Nucleus accumbens (tissue), 56 donors: ENCODE data around the gene SNRNP35.
"Not testable (repeated sequence)": the region's sequence is repeated elsewhere in the genome, so short reads cannot be mapped to it uniquely, and the experiment has no call there.

ENCODE experiments used
- DNase-seq, 56 donors: peaks; one replicate each; lab custom pipeline; 2025; lab: John Stamatoyannopoulos, UW

The SNRNP35 gene

DNA sequence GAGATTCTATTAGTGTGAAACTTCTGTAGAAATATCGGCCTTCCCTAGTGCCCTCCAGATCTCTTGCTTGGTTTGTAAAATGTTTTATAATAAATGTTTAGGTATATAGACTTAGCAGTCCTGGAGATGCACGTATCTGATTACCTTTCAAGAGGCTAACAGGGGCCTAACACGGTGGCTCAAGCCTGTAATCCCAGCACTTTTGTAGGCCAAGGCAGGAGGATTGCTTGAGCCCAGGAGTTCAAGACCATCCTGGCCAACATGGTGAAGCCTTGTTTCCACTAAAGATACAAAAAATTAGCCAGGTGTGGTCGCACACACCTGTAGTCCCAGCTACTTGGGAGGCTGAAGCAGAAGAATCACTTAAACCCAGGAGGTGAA lies 11.6 kb upstream of the SNRNP35 start:
- no peak for DNase-seq

DNA sequence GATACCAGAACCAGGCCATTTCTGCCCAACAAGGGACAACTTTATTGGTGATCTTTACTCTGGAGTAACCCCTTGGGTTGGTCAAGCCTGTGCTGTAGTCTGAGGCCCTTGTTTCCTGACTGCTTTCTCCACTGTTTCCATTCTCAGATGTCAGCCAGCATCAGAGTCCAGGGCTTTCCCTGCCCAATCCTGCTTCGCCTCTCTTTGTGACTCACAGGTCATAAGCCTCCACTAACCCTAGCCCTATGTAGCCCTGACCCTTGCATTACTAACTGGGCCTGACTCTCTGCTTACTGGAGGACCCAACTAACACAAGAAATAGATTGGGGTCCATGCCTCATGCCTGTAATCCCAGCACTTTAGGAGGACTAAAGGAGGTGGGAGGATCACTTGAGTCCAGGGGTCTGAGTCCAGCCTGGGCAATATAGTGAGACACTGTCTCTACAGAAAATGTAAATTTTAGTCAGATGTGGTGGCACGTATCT lies 8.6 kb upstream of the SNRNP35 start:
- no peak for DNase-seq

- no peak for DNase-seq
Observed at GRCh38 chr12:123449856-123450255, 8.1 kb upstream of the SNRNP35 start.

GRCh38 chr12:123450636-123451035 lies 7.3 kb upstream of the SNRNP35 start:
- DNase-seq, result no peak

DNA sequence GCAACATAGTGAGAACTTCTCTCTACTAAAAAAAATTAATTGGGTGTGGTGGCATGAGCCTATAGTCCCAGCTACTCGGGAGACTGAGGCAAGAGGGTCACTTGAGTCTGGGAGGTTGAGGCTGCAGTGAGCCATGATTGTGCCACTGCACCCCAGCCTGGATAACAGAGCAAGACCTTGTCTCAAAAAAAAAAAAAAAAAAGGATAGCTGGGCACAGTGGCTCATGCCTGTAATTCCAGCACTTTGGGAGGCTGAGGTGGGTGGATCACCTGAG lies 5.7 kb upstream of the SNRNP35 start:
- DNase-seq, result not testable (repeated sequence)

GRCh38 chr12:123453165-123453564 lies 4.8 kb upstream of the SNRNP35 start:
- no peak for DNase-seq

- not testable (repeated sequence) for DNase-seq
Observed at GRCh38 chr12:123463174-123463573, 5.2 kb downstream of the SNRNP35 start.

DNA sequence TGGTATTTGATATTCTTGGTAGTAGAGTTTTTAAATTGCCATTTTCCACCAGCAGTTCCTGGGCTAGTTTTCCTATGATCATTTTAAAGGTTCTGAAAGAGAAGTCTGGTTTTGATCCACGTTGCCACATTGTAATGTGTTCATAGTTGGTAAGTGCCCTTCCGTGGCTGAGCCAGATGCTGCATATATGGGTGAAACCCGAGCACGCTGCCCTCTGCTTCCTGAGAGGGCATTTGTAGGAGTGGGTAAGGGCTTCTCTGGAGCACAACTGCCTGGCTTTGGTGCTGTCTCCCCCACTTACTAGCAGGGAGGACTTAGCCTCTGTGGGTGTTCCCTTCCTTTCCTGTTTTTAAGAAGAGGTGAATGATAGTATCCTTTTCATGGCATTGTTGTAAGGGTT lies 7.1 kb downstream of the SNRNP35 start:
- DNase-seq, result no peak

- no peak for DNase-seq
Observed at GRCh38 chr12:123468786-123469185, 10.8 kb downstream of the SNRNP35 start.

DNA sequence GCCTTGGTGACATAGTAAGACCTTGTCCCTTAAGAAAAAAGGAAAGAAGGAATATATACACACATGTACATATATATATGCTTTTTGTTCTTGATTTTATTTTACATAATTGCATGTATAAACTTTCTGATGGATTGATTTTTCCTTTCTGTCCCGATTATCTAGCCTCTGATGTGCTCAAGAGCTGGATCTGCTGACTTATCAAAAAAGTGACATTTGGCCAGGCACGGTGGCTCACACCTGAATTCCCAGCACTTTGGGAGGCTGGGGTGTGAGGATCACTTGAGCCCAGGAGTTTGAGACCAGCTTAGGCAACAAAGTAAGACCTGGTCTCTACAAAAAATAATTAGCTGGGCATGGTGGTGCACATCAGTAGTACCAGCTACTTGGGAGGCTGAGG lies 12.0 kb downstream of the SNRNP35 start:
- DNase-seq, result no peak

DNA sequence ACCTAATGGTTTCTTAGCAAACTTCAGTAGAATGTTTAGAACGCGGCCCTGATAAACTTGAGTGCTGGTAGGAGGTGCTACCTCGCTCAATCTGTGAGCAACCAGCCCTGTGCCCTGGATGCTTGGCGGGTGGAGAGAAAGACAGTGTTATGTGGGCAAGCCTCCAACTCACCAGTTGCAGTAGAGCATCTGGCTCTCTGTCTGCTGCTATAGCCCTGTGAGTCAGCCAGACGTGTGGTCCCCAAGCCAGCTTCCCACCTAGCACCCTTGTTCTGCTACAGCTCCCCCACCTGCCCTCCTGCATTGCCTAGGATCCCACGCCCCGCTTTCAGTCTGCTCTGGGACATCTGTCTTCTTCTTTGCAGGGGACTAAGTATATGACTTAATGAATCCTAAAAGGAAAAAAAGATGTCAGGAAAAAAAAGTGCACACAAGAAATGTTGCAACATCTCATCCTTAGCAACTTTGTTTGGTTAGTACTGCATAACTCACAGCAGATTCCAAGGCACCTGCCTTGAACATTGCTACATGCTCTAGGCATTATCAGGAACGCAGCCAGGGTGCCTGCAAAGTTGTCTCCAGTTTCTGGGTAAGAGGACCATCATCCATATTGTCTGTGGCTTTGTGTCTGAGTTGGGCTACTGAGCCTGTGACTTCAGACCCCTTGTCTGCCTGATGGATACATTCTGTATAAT lies 13.6 kb downstream of the SNRNP35 start:
- no peak for DNase-seq

DNA sequence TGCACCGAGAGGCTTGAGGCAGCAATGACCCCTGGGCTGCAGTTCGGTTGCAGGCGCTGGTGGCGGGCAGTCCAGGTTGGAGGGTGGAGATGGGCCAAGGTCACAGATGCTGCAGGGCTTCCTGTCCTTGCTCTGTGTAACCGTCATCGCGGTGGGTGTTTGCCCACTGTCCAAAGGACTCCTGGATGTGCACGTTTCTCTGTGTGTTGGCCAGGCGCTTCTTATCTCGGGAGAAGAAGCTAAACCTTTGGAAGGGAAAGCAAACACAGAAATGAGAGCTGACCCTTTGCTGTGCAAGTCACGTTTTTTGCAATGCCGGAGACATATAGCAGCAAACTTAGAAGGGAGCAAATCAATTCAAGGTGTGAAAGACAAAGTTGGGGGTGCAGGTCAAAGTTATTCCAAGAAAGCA lies 14.5 kb downstream of the SNRNP35 start:
- DNase-seq, result no peak

DNA sequence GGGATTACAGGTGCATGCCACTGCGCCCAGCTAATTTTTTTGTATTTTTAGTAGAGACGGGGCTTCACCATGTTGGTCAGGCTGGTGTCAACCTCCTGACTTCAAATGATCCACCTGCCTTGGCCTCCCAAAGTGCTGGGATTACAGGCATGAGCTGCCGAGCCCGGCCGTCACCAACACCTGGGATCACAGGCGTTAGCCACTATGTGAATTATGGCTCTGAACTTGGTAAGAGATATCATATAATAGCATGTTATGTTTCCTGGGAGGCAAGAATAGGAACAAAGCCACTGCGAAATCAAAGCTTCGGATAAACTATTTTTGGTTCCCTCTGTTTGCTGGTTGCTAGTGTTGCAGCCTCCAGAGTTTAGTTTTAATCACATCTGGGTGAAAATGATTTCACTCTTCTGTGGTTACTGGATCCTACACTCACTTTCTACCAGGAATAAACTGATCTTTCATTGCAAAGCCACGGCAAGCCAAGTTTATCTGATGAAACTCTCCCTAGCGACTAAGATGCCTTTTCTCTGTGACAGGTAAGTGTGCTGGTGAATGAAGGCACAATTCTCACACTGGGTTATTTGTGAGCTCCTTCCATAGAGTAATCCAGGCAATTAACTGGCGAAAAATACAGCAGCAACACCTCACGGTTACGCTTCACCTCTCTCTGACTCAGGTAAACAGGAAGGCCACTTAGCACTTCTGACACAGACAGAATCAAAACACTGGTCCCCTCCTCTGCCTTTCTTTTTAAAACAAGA lies 16.7 kb downstream of the SNRNP35 start:
- no peak for DNase-seq

GRCh38 chr12:123475246-123475703 lies 17.3 kb downstream of the SNRNP35 start:
- no peak for DNase-seq

DNA sequence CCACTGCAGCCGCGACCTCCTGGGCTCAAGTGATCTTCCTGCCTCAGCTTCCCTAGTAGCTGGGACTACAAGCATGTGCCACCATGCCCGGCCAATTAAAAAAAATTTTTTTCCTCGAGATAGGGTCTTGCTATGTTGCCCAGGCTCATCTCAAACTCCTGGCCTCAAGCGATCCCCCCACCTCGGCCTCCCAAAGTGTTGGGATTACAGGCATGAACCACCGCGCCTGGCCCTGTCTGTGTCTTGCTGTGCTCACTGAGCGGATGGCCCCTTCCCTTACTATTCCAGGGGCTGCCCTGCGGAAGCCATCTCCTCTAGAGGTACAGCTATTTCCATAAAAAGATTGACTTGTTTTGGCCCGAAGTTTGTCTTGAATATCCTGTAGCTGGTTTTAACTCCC lies 20.1 kb downstream of the SNRNP35 start:
- no peak for DNase-seq

- peak in 54 of 56 donors; percentile 31 to 92 (median 77) for DNase-seq
Observed at GRCh38 chr12:123478762-123479161, 20.8 kb downstream of the SNRNP35 start.

GRCh38 chr12:123479442-123480180 lies 21.7 kb downstream of the SNRNP35 start:
- peak in 54 of 56 donors; percentile 49 to 98 (median 90) for DNase-seq

- not testable (repeated sequence) for DNase-seq
Observed at GRCh38 chr12:123481251-123481650, 23.3 kb downstream of the SNRNP35 start.

DNA sequence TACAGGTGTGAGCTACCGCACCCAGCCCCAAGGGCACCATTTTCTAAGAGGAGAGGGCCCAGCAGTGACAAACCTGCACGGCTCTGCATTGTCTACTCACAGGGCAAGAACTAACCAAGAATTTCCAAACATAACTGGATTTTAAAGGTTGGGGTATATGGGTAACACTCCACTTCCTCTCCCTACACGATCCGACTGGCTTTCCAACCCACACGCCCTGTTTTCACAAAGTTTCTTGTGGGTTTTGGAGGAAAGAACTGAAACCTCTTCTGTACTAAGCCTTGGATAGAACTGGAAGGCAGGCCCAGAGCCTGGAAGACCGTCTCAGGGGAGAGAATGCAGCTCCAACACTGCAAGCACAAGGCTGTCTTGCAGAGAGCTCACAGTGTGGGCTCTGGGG lies 24.9 kb downstream of the SNRNP35 start:
- DNase-seq, result no peak

GRCh38 chr12:123483602-123484248 lies 25.8 kb downstream of the SNRNP35 start:
- DNase-seq, result no peak

DNA sequence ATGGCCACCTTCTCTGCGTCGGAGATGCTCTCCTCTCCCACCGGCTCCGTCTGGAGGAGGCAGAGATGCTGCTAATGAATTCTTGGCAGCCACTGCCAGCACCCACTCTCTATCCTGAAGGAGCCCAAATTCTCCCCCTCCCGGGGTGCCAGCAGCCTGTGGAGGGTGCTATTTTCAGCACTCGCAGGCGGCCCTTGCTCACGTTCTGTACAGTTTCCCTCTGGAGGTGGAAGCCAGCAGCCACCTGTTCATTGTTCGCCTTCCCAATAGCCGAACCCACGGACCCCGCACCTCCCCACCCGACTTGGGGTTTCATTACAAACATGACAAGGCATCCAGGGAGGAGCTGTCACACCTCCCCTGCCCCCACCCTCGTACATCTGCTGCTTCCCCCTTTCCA lies 27.8 kb downstream of the SNRNP35 start:
- DNase-seq, result peak in 40 of 56 donors; percentile 7 to 89 (median 46)
